ENCODE data around the gene GRHPR. TPM values are rescaled to one million over a fixed set of nuclear protein-coding genes. Genes with fewer than 3 reads are reported as not detected.
"Not testable (repeated sequence)": the region's sequence is repeated elsewhere in the genome, so short reads cannot be mapped to it uniquely, and the experiment has no call there.

Gene GRHPR
- total RNA-seq, 4 donors from 2014 or later, result 79.5 to 157 (median 126) TPM

DNA sequence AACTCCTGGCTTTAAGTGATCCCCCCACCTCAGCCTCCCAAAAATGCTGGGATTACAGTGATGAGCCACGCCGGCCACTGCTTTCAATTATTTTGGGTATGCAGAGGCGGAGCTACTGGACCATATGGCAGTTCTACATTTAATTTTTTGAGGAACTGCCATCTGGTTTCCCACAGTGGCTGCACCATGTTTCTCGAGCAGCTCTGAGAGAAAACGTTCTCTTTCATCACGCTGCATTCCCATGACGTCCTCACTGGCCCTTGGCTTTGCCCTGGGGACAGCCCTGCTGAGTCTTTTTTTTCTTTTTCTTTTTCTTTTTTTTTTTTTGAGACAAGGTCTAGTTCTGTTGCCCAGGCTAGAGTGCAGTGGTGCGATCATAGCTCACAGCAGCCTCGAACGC lies 35.5 kb upstream of the GRHPR start:
- intact Hi-C loops (cut with DNase I), result loop anchor here (10.0 kb wide), 1 partner anchor 512 kb away; no protein-coding TSS in a partner anchor
- no peaks in the 10 kb centered on the region for H3K4me1 ChIP-seq
- no peak overlapping the region for H3K27ac ChIP-seq
- no peaks in the 10 kb centered on the region for H3K9me3 ChIP-seq
- H3K4me3 ChIP-seq (replicated peaks in 1 of 3), result no peak overlapping the region
- no peak for DNase-seq
- WGBS, 2 donors, result 86% methylated on average over 10 of the region's 10 CpGs
- H3K27me3 ChIP-seq, result no peaks in the 10 kb centered on the region
- no peaks in the 10 kb centered on the region for H3K36me3 ChIP-seq
- TF ChIP-seq, protein P1, sequence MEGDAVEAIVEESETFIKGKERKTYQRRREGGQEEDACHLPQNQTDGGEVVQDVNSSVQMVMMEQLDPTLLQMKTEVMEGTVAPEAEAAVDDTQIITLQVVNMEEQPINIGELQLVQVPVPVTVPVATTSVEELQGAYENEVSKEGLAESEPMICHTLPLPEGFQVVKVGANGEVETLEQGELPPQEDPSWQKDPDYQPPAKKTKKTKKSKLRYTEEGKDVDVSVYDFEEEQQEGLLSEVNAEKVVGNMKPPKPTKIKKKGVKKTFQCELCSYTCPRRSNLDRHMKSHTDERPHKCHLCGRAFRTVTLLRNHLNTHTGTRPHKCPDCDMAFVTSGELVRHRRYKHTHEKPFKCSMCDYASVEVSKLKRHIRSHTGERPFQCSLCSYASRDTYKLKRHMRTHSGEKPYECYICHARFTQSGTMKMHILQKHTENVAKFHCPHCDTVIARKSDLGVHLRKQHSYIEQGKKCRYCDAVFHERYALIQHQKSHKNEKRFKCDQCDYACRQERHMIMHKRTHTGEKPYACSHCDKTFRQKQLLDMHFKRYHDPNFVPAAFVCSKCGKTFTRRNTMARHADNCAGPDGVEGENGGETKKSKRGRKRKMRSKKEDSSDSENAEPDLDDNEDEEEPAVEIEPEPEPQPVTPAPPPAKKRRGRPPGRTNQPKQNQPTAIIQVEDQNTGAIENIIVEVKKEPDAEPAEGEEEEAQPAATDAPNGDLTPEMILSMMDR (IDR thresholded peaks at IDR 0.05), result no peak
- TF ChIP-seq POLR2A (IDR thresholded peaks at IDR 0.05), result no peak

DNA sequence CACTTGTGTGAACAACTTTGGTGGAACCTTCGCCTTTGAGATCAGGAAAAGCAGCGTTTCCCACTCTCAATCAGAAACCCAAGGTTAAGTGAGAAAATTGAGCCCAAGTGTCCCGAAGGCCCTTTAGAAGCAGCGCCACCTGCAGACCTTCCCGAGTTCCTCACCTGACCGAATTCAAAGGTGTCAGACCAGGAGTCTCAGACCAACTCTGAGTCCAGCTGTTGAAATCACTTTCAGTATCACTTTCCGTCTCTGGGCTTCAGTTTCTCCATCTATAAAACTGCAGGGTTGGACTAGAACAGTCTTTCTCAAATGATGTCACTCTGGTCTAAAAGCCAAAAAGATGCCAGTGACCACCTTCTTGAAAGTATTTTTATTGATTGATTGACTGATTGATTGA lies 31.7 kb upstream of the GRHPR start:
- Histone ChIP-seq H3K9me3 (no peaks in the 10 kb centered on the region), H3K4me3 (replicated peaks in 1 of 3) (no peak overlapping the region), H3K27ac (no peak overlapping the region), H3K36me3 (no peaks in the 10 kb centered on the region), H3K27me3 (no peaks in the 10 kb centered on the region), H3K4me1 (no peaks in the 10 kb centered on the region)
- TF ChIP-seq, protein P1 (IDR thresholded peaks at IDR 0.05), result peak in 4 of 6 experiments; percentile 18 to 39 (median 26)
- no peak for TF ChIP-seq POLR2A (IDR thresholded peaks at IDR 0.05)
- intact Hi-C loops (cut with DNase I), result no loop called here
- peak; percentile 25 to 53 for DNase-seq
- WGBS, 2 donors, result 36 to 43% methylated on average over 7 of the region's 7 CpGs

DNA sequence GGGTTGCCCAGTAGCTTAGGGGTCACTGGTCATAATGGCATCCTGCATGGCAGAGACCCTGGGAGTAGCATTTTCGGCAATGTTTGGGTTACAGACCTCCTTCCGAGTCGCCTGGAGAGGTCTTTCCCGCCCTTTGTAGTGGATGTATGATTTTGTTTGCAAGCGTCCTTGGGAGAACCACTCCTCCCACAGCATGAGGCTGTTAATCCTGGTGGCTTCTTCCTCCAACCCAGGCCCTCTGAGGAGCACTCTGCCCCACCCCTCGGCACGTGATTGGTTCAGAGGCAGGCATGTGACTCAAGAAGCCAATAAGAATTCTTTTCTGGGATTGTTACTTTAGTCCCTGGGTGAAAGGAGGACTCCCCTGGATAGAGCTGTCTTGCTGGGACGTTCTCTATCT lies 30.2 kb upstream of the GRHPR start:
- WGBS, 2 donors, result 72 to 83% methylated on average over 8 of the region's 8 CpGs
- Histone ChIP-seq H3K9me3 (no peaks in the 10 kb centered on the region), H3K4me3 (replicated peaks in 1 of 3) (no peak overlapping the region), H3K27ac (no peak overlapping the region), H3K27me3 (no peaks in the 10 kb centered on the region), H3K4me1 (no peaks in the 10 kb centered on the region), H3K36me3 (no peaks in the 10 kb centered on the region)
- DNase-seq, result no peak
- no peak for TF ChIP-seq POLR2A (IDR thresholded peaks at IDR 0.05)
- TF ChIP-seq, protein P1 (IDR thresholded peaks at IDR 0.05), result no peak
- intact Hi-C loops (cut with DNase I), result no loop called here

DNA sequence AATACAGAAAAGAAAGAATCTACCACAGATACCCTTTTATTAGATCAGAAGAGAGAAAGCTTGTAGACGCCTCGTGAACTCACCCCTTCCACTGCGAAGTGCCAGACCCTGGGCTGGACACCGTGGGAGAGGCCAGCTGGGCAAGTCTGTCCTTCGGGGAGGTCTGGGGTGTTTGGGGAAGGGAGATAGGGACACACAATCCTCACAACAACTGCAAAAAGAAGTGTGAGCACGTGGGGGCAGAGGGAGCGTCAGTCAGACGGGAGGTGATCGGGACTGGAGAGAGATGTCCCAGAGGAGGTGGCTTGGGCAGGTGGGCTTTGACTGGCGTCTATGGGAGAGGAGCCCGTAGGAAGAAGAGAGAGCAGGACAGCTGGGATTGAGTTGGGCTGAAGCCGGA lies 27.3 kb upstream of the GRHPR start:
- intact Hi-C loops (cut with DNase I), result no loop called here
- Histone ChIP-seq H3K4me1 (no peaks in the 10 kb centered on the region), H3K36me3 (no peaks in the 10 kb centered on the region), H3K4me3 (replicated peaks in 1 of 3) (no peak overlapping the region), H3K27me3 (no peaks in the 10 kb centered on the region), H3K27ac (no peak overlapping the region), H3K9me3 (no peaks in the 10 kb centered on the region)
- WGBS, 2 donors, result 74% methylated on average over 12 of the region's 12 CpGs
- no peak for TF ChIP-seq POLR2A (IDR thresholded peaks at IDR 0.05)
- TF ChIP-seq, protein P1 (IDR thresholded peaks at IDR 0.05), result no peak
- no peak for DNase-seq

DNA sequence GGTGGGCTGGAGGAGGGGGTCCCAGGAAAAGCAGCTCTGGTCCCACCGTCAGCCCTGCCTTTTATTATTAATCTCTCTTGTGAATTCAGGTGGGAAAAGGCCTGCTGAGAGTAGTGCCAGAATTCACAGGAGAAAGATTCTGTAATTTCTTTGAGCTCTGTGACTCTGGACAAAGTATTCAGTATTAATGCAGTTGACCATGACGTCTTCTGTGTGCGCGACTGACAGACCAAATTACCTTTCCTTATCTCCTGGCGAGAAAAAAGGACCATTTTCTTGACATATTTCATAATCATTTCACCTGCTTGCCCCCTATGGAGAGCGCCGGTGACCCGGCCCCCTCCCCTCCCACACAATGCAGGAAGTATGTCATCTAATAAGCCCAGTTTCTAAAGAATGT lies 26.8 kb upstream of the GRHPR start:
- no peak overlapping the region for H3K27ac ChIP-seq
- no peak overlapping the region for H3K4me3 ChIP-seq (replicated peaks in 1 of 3)
- no peak for DNase-seq
- H3K27me3 ChIP-seq, result no peaks in the 10 kb centered on the region
- 83 to 84% methylated on average over 8 of the region's 8 CpGs for WGBS, 2 donors
- TF ChIP-seq POLR2A (IDR thresholded peaks at IDR 0.05), result no peak
- TF ChIP-seq, protein P1 (IDR thresholded peaks at IDR 0.05), result no peak
- H3K9me3 ChIP-seq, result no peaks in the 10 kb centered on the region
- intact Hi-C loops (cut with DNase I), result no loop called here
- no peaks in the 10 kb centered on the region for H3K4me1 ChIP-seq
- H3K36me3 ChIP-seq, result no peaks in the 10 kb centered on the region

DNA sequence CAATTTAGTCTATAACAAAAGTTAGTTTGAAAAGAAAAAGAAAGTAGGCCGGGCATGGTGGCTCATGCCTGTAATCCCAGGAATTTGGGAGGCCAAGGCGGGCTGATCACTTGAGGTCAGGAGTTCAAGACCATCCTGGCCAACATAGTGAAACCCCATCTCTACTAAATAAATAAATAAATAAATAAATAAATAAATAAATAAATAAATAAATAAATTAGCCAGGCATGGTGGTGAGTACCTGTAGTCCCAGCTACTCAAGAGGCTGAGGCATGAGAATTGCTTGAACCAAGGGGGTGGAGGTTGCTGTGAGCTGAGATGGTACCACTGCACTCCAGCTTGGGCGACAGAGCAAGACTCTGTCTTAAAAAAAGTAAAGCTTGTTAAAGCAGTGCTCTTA lies 24.5 kb upstream of the GRHPR start:
- H3K27ac ChIP-seq; H3K27me3 ChIP-seq; H3K9me3 ChIP-seq; intact Hi-C loops (cut with DNase I); H3K36me3 ChIP-seq; H3K4me3 ChIP-seq (replicated peaks in 1 of 3); H3K4me1 ChIP-seq; DNase-seq: not testable (repeated sequence)
- WGBS, 2 donors, result 96% methylated on average over 3 of the region's 3 CpGs
